Adrenal gland (tissue), 12 donors: ENCODE results near the gene ZNF454. TPM values are rescaled to one million over a fixed set of nuclear protein-coding genes. Genes with fewer than 3 reads are reported as not detected.

Source experiments
- DNase-seq, 7 donors: peaks; one replicate each; pipeline ENCODE4 v3.0.0-alpha.2; 2019 to 2020
- H3K27ac ChIP-seq, 5 donors: fragments of 200-600 bp; sonication (generic) in 4 of 5; 1 replicate in 3 of 5; 2 replicates in 2 of 5; pipeline versions ENCODE4 v1.5.1 to v1.8.0; 2016 to 2020; ENCODE audit warnings: mild to moderate bottlenecking in 1 of 5
- H3K27me3 ChIP-seq: fragments of 200-600 bp; 2 replicates; pipeline ENCODE4 v1.8.0; 2021
- H3K36me3 ChIP-seq, 2 donors: fragments of 200-600 bp; replicated peaks in 1 of 2; 1 replicate in 1 of 2; 2 replicates in 1 of 2; pipeline versions ENCODE4 v1.5.1 to v1.8.0; 2018 to 2022
- H3K4me1 ChIP-seq, 2 donors: fragments of 200-600 bp; replicated peaks in 1 of 2; 1 replicate in 1 of 2; 2 replicates in 1 of 2; pipeline versions ENCODE4 v1.5.1 to v1.8.0; 2018 to 2021
- H3K4me3 ChIP-seq, 4 donors: fragments of 200-600 bp; sonication (generic) in 3 of 4; one replicate each; pipeline ENCODE4 v1.5.1; 2016 to 2018
- H3K9me3 ChIP-seq, 3 donors: fragments of 200-600 bp; sonication (generic) in 1 of 3; replicated peaks in 1 of 3; 1 replicate in 2 of 3; 2 replicates in 1 of 3; pipeline versions ENCODE4 v1.5.1 to v1.8.0; 2016 to 2021
- POLR2A ChIP-seq, 2 donors: fragments of 450-650 bp; IDR thresholded peaks; one replicate each; pipeline ENCODE4 v1.6.1; 2017; ENCODE audit warnings: antibody characterized with exemption in 2 of 2, mild to moderate bottlenecking in 2 of 2, moderate library complexity in 1 of 2
- WGBS, 4 donors: extraction: QIAGEN DNeasy Blood & Tissue Kit in 2 of 4; methylation state at CpG; one replicate each; pipeline versions ENCODE4 v1.1.5 to v1.1.7; 2013 to 2017; 5-methylcytosine and 5-hydroxymethylcytosine counted together
- intact Hi-C, 2 donors: fragments of 100-400 bp; cut with DNase I; formaldehyde crosslinking; loops; one replicate each; pipeline versions ENCODE4 v1.14.1 to v1.15.0; 2022 to 2023
- polyA plus RNA-seq, 3 donors: library from polyadenylated mRNA; stranded (reverse); fragments of 200-250 nt in 2 of 3; fragments of 350-450 nt in 1 of 3; fragmentation: Illumina TruSeq in 1 of 3; extraction: RNeasy Lipid Tissue Mini Kit (QIAGEN cat#74804) in 1 of 3; gene quantifications; one replicate each; pipeline ENCODE4 v1.2.3, GENCODE V29; 2013 to 2014
- total RNA-seq, 9 donors: library from RNA; depleted of rRNA in 4 of 9; stranded (reverse); fragments of >200 nt in 4 of 9; fragments of 120-200 nt in 1 of 9; fragmentation: NEBNext Ultra II Directional in 1 of 9; extraction: Animal tissue kit (Norgen Biotek cat#: 25700) in 1 of 9; gene quantifications; one replicate each; pipeline versions ENCODE4 v1.1.0 to v1.2.4, GENCODE V29; 2013 to 2023
- TF ChIP-seq, protein P1 (sequence below), 6 experiments: fragments of 450-650 bp in 4 of 6; fragments of 200-600 bp in 2 of 6; sonication (generic) in 1 of 6; IDR thresholded peaks; 1 replicate in 5 of 6; 2 replicates in 1 of 6; pipeline versions ENCODE4 v1.5.1 to v1.8.0; 2016 to 2021; ENCODE audit warnings: antibody characterized with exemption in 6 of 6, mild to moderate bottlenecking in 2 of 6, moderate library complexity in 1 of 6
- donor health status: healthy with polysubstance abuse.
- donor health status: Bipolar disorder and iron deficiency.
- donor health status: DM: yes; HTN: yes; CAD: no.
- donor health status: DM: no; HTN: no; CAD: no.
- donor health status: DM: no; HTN: no; CAD: no.
- donor health status: DM: yes; HTN: yes; CAD: no.

ZNF454 gene
- total and polyA plus RNA-seq, 12 donors, result 0.54 to 2.2 (median 1.2) TPM

GRCh38 chr5:178991190-178992145 is 50.5 kb downstream of the ZNF454 start:
- no peak for TF ChIP-seq POLR2A (IDR thresholded peaks at IDR 0.05)
- TF ChIP-seq, protein P1, sequence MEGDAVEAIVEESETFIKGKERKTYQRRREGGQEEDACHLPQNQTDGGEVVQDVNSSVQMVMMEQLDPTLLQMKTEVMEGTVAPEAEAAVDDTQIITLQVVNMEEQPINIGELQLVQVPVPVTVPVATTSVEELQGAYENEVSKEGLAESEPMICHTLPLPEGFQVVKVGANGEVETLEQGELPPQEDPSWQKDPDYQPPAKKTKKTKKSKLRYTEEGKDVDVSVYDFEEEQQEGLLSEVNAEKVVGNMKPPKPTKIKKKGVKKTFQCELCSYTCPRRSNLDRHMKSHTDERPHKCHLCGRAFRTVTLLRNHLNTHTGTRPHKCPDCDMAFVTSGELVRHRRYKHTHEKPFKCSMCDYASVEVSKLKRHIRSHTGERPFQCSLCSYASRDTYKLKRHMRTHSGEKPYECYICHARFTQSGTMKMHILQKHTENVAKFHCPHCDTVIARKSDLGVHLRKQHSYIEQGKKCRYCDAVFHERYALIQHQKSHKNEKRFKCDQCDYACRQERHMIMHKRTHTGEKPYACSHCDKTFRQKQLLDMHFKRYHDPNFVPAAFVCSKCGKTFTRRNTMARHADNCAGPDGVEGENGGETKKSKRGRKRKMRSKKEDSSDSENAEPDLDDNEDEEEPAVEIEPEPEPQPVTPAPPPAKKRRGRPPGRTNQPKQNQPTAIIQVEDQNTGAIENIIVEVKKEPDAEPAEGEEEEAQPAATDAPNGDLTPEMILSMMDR (IDR thresholded peaks at IDR 0.05), result no peak
- Histone ChIP-seq H3K4me1 (no peaks in the 10 kb centered on the region), H3K27ac (no peak overlapping the region), H3K27me3 (peaks cover 10% of the 10 kb centered on the region), H3K4me3 (no peak overlapping the region), H3K36me3 (no peaks in the 10 kb centered on the region), H3K9me3 (no peaks in the 10 kb centered on the region)
- intact Hi-C loops, result no loop called here
- peak in 1 of 7 donors; percentile 39 for DNase-seq
- 82 to 91% (median 90%) methylated on average over 11 to 28 of the region's 28 CpGs for WGBS, 4 donors

DNA sequence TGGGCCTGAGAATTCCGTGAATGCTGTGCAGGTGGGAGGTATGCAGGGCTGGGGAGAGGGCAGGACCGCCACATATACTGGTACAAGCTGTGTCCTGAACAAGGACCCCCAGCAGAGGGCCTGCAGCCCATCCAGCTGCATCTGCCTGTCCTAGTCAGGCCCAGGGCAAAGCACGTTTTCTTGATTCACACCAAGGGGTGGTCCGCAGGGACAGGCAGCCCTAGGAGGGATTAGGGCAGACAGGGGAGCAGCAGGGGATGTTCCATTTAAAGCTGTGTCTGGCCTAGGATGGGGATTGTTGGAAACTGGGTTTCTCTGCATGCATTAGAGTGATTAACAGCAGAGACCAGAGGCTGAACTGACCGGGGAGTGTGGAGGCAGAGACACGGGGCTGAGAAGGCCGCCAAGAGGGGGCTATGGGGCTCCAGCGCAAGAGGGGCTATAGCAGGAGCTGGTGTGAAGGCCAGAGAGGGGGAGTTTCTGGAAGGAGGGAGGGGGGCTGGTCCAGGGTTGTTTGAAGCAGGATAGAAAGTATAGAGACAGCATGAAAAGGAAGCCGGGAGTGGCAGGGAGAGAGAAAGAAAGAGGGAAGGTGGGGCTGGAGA is 51.4 kb downstream of the ZNF454 start:
- TF ChIP-seq, protein P1 (IDR thresholded peaks at IDR 0.05), result no peak
- no peak for TF ChIP-seq POLR2A (IDR thresholded peaks at IDR 0.05)
- 43 to 57% (median 53%) methylated on average over 6 to 9 of the region's 9 CpGs for WGBS, 4 donors
- no peak overlapping the region for H3K27ac ChIP-seq
- H3K27me3 ChIP-seq, result peaks cover 10% of the 10 kb centered on the region
- H3K36me3 ChIP-seq, result no peaks in the 10 kb centered on the region
- H3K9me3 ChIP-seq, result no peaks in the 10 kb centered on the region
- H3K4me3 ChIP-seq, result no peak overlapping the region
- DNase-seq, result no peak
- H3K4me1 ChIP-seq, result no peaks in the 10 kb centered on the region
- intact Hi-C loops, result no loop called here

- WGBS, 4 donors, result 53 to 70% (median 63%) methylated on average over 12 to 20 of the region's 20 CpGs
- Histone ChIP-seq H3K4me3 (no peak overlapping the region), H3K36me3 (no peaks in the 10 kb centered on the region), H3K9me3 (no peaks in the 10 kb centered on the region), H3K27me3 (peaks cover 10% of the 10 kb centered on the region), H3K27ac (no peak overlapping the region), H3K4me1 (no peaks in the 10 kb centered on the region)
- intact Hi-C loops, result no loop called here
- TF ChIP-seq, protein P1 (IDR thresholded peaks at IDR 0.05), result no peak
- no peak for TF ChIP-seq POLR2A (IDR thresholded peaks at IDR 0.05)
- DNase-seq, result peak in 1 of 7 donors; percentile 31
Observed at GRCh38 chr5:178993236-178993765, 52.3 kb downstream of the ZNF454 start.

GRCh38 chr5:178993955-178994579 is 53.1 kb downstream of the ZNF454 start:
- Histone ChIP-seq H3K4me3 (no peak overlapping the region), H3K27ac (no peak overlapping the region), H3K27me3 (peaks cover 10% of the 10 kb centered on the region), H3K4me1 (no peaks in the 10 kb centered on the region), H3K9me3 (no peaks in the 10 kb centered on the region), H3K36me3 (no peaks in the 10 kb centered on the region)
- TF ChIP-seq, protein P1 (IDR thresholded peaks at IDR 0.05), result no peak
- TF ChIP-seq POLR2A (IDR thresholded peaks at IDR 0.05), result no peak
- WGBS, 4 donors, result 17 to 49% (median 31%) methylated on average over 16 to 53 of the region's 53 CpGs
- intact Hi-C loops, result no loop called here
- DNase-seq, result peak in 1 of 7 donors; percentile 7
